Lower leg skin (tissue), 3 donors: ENCODE results near the gene TMA7.

Source experiments
- CTCF ChIP-seq, 3 donors: fragments of 450-650 bp; IDR thresholded peaks; one replicate each; pipeline ENCODE4 v1.5.1; 2016; ENCODE audit warnings: antibody characterized with exemption in 3 of 3, mild to moderate bottlenecking in 3 of 3, moderate library complexity in 2 of 3
- POLR2A ChIP-seq, 2 donors: fragments of 450-650 bp; IDR thresholded peaks; one replicate each; pipeline ENCODE4 v1.6.1; 2016 to 2017; ENCODE audit warnings: antibody characterized with exemption in 2 of 2, mild to moderate bottlenecking in 1 of 2, moderate library complexity in 1 of 2

- TF ChIP-seq CTCF (IDR thresholded peaks at IDR 0.05) (no peak), POLR2A (IDR thresholded peaks at IDR 0.05) (no peak)
Measured at GRCh38 chr3:48474619-48475018, 34.6 kb downstream of the TMA7 start.
